Effector memory CD8-positive, alpha-beta T cell (primary cell): ENCODE results near the gene RAB27A.
"Not testable (repeated sequence)": the region's sequence is repeated elsewhere in the genome, so short reads cannot be mapped to it uniquely, and the experiment has no call there.

Source experiments
- ATAC-seq: fragments of 150-1000 bp; cut with Tn5 transposase; replicated peaks from 2 replicates; pipeline ENCODE4 v1.10.0; 2021; ENCODE audit warnings: mild to moderate bottlenecking, moderate library complexity
- DNase-seq, 3 experiments: peaks; one replicate each; pipeline ENCODE4 v3.0.0; 2021
- H3K27ac Mint-ChIP-seq, 2 donors: one replicate each; pipeline ENCODE4 v1.8.0; 2022; ENCODE audit warnings: mild to moderate bottlenecking in 2 of 2, mixed read lengths in 2 of 2, moderate library complexity in 2 of 2
- H3K27me3 Mint-ChIP-seq, 2 donors: one replicate each; pipeline ENCODE4 v1.8.0; 2022; ENCODE audit warnings: mixed read lengths in 2 of 2
- H3K36me3 Mint-ChIP-seq: one replicate; pipeline ENCODE4 v1.8.0; 2022; ENCODE audit warnings: mild to moderate bottlenecking, moderate library complexity, mixed read lengths; ENCODE audit not compliant: insufficient read depth
- H3K4me1 Mint-ChIP-seq, 2 donors: one replicate each; pipeline ENCODE4 v1.8.0; 2022; ENCODE audit warnings: low read depth in 2 of 2, mixed read lengths in 2 of 2
- H3K4me3 Mint-ChIP-seq, 2 donors: one replicate each; pipeline ENCODE4 v1.8.0; 2022; ENCODE audit warnings: mild to moderate bottlenecking in 2 of 2, mixed read lengths in 2 of 2, moderate library complexity in 2 of 2
- H3K9me3 Mint-ChIP-seq, 2 donors: one replicate each; pipeline ENCODE4 v1.8.0; 2022; ENCODE audit warnings: mixed read lengths in 2 of 2

RAB27A gene

GRCh38 chr15:55290528-55291057 lies 980 bp upstream of the RAB27A start:
- H3K9me3 Mint-ChIP-seq: no peaks in the 10 kb centered on the region
- H3K4me3 Mint-ChIP-seq: peak overlapping the region; percentile 96
- peak; percentile 74 for ATAC-seq
- H3K27ac Mint-ChIP-seq: peak overlapping the region; percentile 93 to 98
- no peaks in the 10 kb centered on the region for H3K27me3 Mint-ChIP-seq
- H3K36me3 Mint-ChIP-seq: peaks cover 28% of the 10 kb centered on the region
- H3K4me1 Mint-ChIP-seq: peaks cover 23 to 40% of the 10 kb centered on the region in 2 donors
- DNase-seq: peak; percentile 82 to 88 (median 84)

DNA sequence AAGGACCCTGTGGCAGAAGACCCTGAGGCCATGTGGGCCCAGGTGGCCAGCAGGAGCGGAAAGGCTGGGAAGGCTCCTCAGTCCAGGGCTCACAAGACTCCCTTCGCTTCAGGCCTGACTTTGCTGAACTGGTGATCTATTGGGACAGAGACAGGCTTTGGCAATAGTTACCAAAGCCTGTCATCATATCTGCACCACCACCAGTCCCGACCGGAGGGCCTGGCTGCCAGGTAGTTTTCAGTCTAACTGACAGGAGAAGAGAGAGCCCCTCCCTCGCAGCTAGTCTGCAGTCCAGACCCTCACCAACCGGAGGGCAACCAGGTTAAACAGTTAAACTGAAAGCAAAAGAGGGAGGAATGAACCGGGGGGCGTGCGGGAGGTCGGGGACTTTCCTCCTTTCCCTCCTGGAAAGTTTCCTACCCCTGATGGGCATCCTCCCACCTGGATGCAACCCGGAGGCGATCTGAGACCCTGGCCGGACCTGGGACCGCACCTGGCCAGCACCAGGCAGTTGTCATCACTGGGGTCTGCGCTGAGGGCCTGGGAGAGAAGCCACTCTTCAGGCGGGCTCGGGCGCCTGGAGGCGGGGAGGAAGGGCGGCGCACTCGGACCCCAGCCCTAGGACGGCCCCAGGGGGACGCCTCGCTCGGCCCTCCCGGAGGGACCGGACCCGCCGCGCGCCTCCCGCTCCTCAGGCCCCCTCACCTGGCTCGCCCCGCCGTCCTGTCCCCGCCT lies 435 bp downstream of the RAB27A start:
- ATAC-seq (peak; percentile 3), DNase-seq (peak in 1 of 3 experiments; percentile 31)
- H3K27ac Mint-ChIP-seq: peak overlapping the region; percentile 93 to 98
- H3K27me3 Mint-ChIP-seq: no peaks in the 10 kb centered on the region
- peak overlapping the region; percentile 96 for H3K4me3 Mint-ChIP-seq
- H3K36me3 Mint-ChIP-seq: peaks cover 34% of the 10 kb centered on the region
- no peaks in the 10 kb centered on the region for H3K9me3 Mint-ChIP-seq
- H3K4me1 Mint-ChIP-seq: peaks cover 35 to 52% of the 10 kb centered on the region in 2 donors

DNA sequence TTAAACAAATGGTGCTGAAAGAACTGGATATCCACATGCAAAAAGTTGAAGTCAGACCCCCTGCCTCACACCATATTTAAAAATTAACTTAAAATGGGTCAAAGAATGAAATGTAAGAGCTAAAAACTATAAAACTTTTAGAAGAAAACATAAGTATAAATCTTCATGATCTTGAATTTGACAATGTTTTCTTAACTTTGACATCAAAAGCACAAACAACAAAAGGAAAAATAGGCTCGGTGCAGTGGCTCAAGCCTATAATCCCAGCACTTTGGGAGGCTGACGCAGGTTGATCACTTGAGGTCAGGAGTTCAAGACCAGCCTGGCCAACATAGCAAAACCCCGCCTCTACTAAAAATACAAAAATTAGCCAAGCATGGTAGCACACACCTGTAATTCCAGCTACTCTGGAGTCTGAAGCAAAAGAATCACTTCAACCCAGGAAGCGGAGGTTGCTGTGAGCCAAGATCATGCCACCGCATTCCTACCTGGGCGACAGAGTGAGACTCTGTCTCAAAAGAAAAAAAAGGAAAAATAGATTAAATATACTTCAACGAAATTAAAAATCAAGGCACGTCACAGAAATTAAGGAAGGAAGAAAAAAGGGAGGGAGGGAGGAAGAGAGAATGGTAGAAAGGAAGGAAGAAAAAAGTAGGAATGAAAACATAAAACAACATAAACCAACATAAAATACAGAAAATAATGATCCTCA lies 1.5 kb downstream of the RAB27A start:
- DNase-seq: no peak
- Mint-ChIP-seq H3K27ac (peak overlapping the region; percentile 93 to 98), H3K4me3 (peak overlapping the region; percentile 96), H3K27me3 (no peaks in the 10 kb centered on the region), H3K36me3 (peaks cover 34% of the 10 kb centered on the region), H3K9me3 (no peaks in the 10 kb centered on the region), H3K4me1 (peaks cover 42 to 61% of the 10 kb centered on the region in 2 donors)
- ATAC-seq: no peak

DNA sequence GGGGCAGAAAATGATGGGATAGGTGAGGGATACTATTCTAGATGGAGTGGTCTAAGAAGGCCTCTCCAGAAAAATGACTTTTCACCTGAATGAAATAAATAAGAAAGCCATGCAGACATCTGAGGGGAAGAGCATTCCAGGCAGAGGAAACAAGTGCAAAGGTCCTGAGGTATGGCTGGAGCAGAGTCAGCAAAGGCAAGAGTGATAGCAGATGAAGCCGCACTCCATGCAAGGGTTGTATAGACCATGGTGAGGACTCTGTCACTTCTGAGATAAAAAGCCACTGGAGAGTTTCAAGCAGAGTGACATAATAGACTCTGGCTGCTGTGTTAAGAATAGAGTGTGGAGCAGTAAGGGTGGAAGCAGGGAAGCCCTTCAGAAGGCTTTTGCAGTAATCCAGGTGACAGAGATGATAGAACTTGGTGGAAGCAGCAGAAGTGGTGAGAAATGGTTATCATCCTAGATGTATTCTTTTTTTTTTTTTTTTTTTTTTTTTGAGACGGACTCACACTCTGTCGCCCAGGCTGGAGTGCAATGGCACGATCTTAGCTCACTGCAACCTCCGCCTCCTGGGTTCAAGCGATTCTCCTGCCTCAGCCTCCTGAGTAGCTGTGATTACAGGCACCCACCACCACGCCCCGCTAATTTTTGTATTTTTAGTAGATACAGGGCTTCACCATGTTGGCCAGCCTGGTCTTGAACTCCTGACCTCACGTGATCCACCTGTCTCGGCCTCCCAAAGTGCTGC lies 3.0 kb downstream of the RAB27A start:
- not testable (repeated sequence) for DNase-seq, H3K9me3 Mint-ChIP-seq, ATAC-seq, H3K27me3 Mint-ChIP-seq
- Mint-ChIP-seq H3K4me1 (peaks cover 55 to 77% of the 10 kb centered on the region in 2 donors), H3K4me3 (peak overlapping the region; percentile 96), H3K27ac (peak overlapping the region; percentile 93 to 98), H3K36me3 (peaks cover 41% of the 10 kb centered on the region)

DNA sequence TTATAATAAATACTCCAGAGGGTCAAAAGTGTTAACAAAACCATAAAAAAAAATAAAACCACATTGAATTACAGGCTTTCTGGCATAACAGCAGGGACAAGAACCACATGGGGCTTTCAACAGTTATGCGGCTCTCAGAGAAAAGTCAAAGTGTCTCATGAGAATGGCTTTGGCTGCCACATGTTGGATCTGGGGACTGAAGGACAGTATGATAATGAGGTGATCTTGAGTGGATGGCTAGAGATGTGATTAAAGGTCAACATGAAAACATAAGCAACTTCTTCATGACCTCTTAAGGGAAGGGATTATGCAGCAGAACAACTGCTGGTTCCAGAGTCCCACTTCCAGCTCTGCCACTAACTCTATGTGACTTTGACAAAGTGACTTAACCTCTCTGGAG lies 5.2 kb downstream of the RAB27A start:
- H3K9me3 Mint-ChIP-seq: no peaks in the 10 kb centered on the region
- peaks cover 38% of the 10 kb centered on the region for H3K36me3 Mint-ChIP-seq
- peak overlapping the region; percentile 96 for H3K4me3 Mint-ChIP-seq
- no peaks in the 10 kb centered on the region for H3K27me3 Mint-ChIP-seq
- ATAC-seq: no peak
- H3K4me1 Mint-ChIP-seq: peaks cover 71 to 90% of the 10 kb centered on the region in 2 donors
- H3K27ac Mint-ChIP-seq: peak overlapping the region; percentile 93 to 97
- no peak for DNase-seq

DNA sequence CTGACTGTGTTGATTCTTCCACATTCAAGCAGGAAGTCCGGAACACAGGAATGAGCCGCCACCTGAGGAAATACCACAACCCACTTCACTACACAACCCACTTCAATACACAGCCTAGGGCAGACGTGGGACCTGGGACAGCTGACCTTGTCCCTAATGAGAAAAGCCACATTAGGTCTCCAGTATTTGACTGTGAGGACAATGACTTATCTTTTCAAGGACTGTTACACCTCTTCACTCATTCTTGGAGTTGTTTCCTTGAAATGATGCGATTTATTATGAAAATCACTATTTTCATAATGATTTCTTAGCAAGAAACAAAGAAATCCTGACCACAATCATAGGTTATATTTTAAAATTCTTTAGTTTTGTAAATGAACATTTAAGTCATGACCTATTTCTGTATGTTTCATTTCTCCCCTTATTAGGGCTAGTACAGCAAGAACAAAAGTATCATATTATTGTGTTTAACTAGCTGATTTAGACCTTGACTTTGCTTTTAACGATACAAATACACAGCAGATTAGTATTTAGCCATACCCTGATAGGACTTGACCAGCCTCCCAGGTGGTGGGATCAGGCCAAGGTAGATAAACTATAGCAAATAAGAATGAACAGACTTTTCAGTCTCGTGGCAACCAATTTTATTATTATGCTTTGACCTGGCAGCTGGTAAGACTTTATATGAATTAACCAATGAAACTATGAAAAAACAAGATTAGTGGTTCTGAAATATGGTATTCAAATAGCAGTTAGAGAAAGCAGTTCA lies 6.0 kb downstream of the RAB27A start:
- Mint-ChIP-seq H3K27ac (peak overlapping the region; percentile 93 to 97), H3K4me3 (peak overlapping the region; percentile 91 to 96), H3K9me3 (no peaks in the 10 kb centered on the region), H3K36me3 (peaks cover 34% of the 10 kb centered on the region), H3K4me1 (peaks cover 73 to 94% of the 10 kb centered on the region in 2 donors), H3K27me3 (no peaks in the 10 kb centered on the region)
- DNase-seq (no peak), ATAC-seq (no peak)

- ATAC-seq (peak; percentile 64), DNase-seq (peak in 2 of 3 experiments; percentile 27 to 36)
- Mint-ChIP-seq H3K9me3 (no peaks in the 10 kb centered on the region), H3K27me3 (no peaks in the 10 kb centered on the region), H3K36me3 (peaks cover 31% of the 10 kb centered on the region), H3K4me1 (peaks cover 76 to 94% of the 10 kb centered on the region in 2 donors), H3K4me3 (peak overlapping the region; percentile 91 to 96), H3K27ac (peak overlapping the region; percentile 93 to 97)
Measured at GRCh38 chr15:55282284-55282833, 7.3 kb downstream of the RAB27A start.

- no peaks in the 10 kb centered on the region for H3K27me3 Mint-ChIP-seq
- DNase-seq (no peak), ATAC-seq (no peak)
- peak overlapping the region; percentile 93 to 97 for H3K27ac Mint-ChIP-seq
- H3K36me3 Mint-ChIP-seq: peaks cover 34% of the 10 kb centered on the region
- peaks cover 81 to 95% of the 10 kb centered on the region in 2 donors for H3K4me1 Mint-ChIP-seq
- H3K4me3 Mint-ChIP-seq: peak overlapping the region; percentile 91 to 96
- H3K9me3 Mint-ChIP-seq: no peaks in the 10 kb centered on the region
Measured at GRCh38 chr15:55281517-55282228, 7.9 kb downstream of the RAB27A start.

DNA sequence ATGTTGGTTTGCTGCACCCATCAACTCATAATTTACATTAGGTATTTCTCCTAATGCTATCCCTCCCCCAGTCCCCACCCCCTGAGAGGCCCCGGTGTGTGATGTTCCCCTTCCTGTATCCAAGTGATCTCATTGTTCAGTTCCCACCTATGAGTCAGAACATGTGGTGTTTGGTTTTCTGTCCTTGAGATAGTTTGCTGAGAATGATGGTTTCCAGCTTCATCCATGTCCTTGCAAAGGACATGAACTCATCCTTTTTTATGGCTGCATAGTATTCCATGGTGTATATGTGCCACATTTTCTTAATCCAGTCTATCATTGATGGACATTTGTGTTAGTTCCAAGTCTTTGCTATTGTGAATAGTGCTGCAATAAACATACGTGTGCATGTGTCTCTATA lies 9.0 kb downstream of the RAB27A start:
- Mint-ChIP-seq H3K27ac (peak overlapping the region; percentile 93 to 97), H3K4me1 (peaks cover 75 to 93% of the 10 kb centered on the region in 2 donors), H3K4me3 (peak overlapping the region in 1 of 2 donors; percentile 96), H3K36me3 (peaks cover 33% of the 10 kb centered on the region)
- not testable (repeated sequence) for H3K9me3 Mint-ChIP-seq, ATAC-seq, DNase-seq, H3K27me3 Mint-ChIP-seq

DNA sequence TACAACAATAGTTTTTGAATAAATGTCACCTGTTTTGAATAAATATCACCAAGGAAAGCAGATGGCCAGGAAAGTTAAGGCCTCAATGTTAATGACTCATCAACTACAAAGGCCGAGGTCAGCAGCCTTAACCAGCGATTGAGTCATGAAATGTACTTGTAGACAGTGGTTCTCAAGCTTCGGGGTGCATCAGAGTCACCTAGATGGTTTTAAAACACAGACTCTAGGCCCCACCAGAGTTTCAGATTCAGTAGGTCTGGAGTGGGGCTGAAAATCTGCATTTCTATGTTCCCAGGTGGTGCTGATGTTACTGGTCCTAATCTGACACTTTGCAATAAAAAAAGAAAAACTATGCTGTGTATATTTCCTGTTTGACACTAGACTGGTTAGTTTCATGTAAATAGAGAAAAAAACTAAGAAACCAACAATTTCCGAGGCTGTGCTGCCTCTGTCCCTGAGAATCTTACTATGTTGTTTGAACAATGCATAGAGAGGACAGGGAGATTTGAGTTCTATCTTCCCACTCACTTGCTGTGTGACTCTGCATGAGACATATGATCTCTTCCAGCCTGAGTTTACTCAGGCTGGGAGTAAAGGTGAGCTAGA lies 9.8 kb downstream of the RAB27A start:
- H3K27me3 Mint-ChIP-seq: no peaks in the 10 kb centered on the region
- peak; percentile 39 to 43 (median 41) for DNase-seq

GRCh38 chr15:55279100-55279745 lies 10.4 kb downstream of the RAB27A start:
- H3K27me3 Mint-ChIP-seq: no peaks in the 10 kb centered on the region
- peak overlapping the region; percentile 93 to 97 for H3K27ac Mint-ChIP-seq
- peaks cover 32% of the 10 kb centered on the region for H3K36me3 Mint-ChIP-seq
- no peak for ATAC-seq
- H3K4me3 Mint-ChIP-seq: peak overlapping the region; percentile 64 to 86
- H3K4me1 Mint-ChIP-seq: peaks cover 71 to 91% of the 10 kb centered on the region in 2 donors
- no peak for DNase-seq
- H3K9me3 Mint-ChIP-seq: no peaks in the 10 kb centered on the region

More for the DNA sequence above, 9.8 kb downstream of the RAB27A start:
- H3K4me3 Mint-ChIP-seq: peak overlapping the region; percentile 64 to 86
- peak; percentile 68 for ATAC-seq
- no peaks in the 10 kb centered on the region for H3K9me3 Mint-ChIP-seq
- peak overlapping the region; percentile 93 to 97 for H3K27ac Mint-ChIP-seq
- H3K36me3 Mint-ChIP-seq: peaks cover 32% of the 10 kb centered on the region
- H3K4me1 Mint-ChIP-seq: peaks cover 75 to 93% of the 10 kb centered on the region in 2 donors
